SK-N-SH treated with all-trans-retinoic acid at 6 μM for 48 hours (cell line): ENCODE measurements around the gene GRXCR1.

Experiments
- CREB5 ChIP-seq: fragments of 250-450 bp; sonication (Bioruptor Pico); IDR thresholded peaks from 2 replicates; pipeline ENCODE4 v1.5.1; 2020; ENCODE audit warnings: low read depth, mild to moderate bottlenecking, moderate library complexity
- GLIS3 ChIP-seq: fragments of 250-450 bp; sonication (Bioruptor Pico); IDR thresholded peaks from 2 replicates; pipeline ENCODE4 v1.5.0; 2020; ENCODE audit warnings: mild to moderate bottlenecking, moderate library complexity
- PATZ1 ChIP-seq: fragments of 250-450 bp; sonication (Bioruptor Pico); IDR thresholded peaks from 2 replicates; pipeline ENCODE4 v1.8.0; 2020; ENCODE audit warnings: mild to moderate bottlenecking, moderate library complexity, borderline replicate concordance
- PPARA ChIP-seq: fragments of 250-450 bp; sonication (Bioruptor Pico); IDR thresholded peaks from 2 replicates; pipeline ENCODE4 v1.5.0; 2020; ENCODE audit warnings: mild to moderate bottlenecking, borderline replicate concordance
- RARB ChIP-seq: fragments of 250-450 bp; sonication (Bioruptor Pico); IDR thresholded peaks from 2 replicates; pipeline ENCODE4 v1.8.0; 2021; ENCODE audit warnings: mild to moderate bottlenecking, moderate library complexity
- SNAI2 ChIP-seq: fragments of 250-450 bp; sonication (Bioruptor Pico); IDR thresholded peaks from 2 replicates; pipeline ENCODE4 v1.5.0; 2020; ENCODE audit warnings: mild to moderate bottlenecking, moderate library complexity
- TOX ChIP-seq: fragments of 250-450 bp; sonication (Bioruptor Pico); IDR thresholded peaks from 2 replicates; pipeline ENCODE4 v1.8.0; 2021; ENCODE audit warnings: mild to moderate bottlenecking, moderate library complexity, borderline replicate concordance
- ZFP3 ChIP-seq: fragments of 250-450 bp; sonication (Bioruptor Pico); IDR thresholded peaks from 2 replicates; pipeline ENCODE4 v1.5.0; 2020; ENCODE audit warnings: mild to moderate bottlenecking, moderate library complexity
- ZNF70 ChIP-seq: fragments of 450-650 bp; formaldehyde crosslinking; IDR thresholded peaks from 2 replicates; pipeline ENCODE4 v1.5.0; 2020; ENCODE audit warnings: mild to moderate bottlenecking, moderate library complexity

GRCh38 chr4:43071069-43071468 lies 178.6 kb downstream of the GRXCR1 start:
- no peak for TF ChIP-seq ZNF70 (CRISPR knock-in tag)
- TF ChIP-seq PPARA (CRISPR knock-in tag): no peak
- TF ChIP-seq ZFP3 (CRISPR knock-in tag): no peak
- TF ChIP-seq RARB: no peak
- no peak for TF ChIP-seq PATZ1 (CRISPR knock-in tag)
- no peak for TF ChIP-seq CREB5 (CRISPR knock-in tag)
- TF ChIP-seq TOX (CRISPR knock-in tag): no peak
- TF ChIP-seq GLIS3 (CRISPR knock-in tag): no peak
- no peak for TF ChIP-seq SNAI2 (CRISPR knock-in tag)
